HEK293T (cell line): ENCODE results near the gene STAT4.
A peak's percentile ranks its signal among the peaks of the same experiment; 100 is the strongest.

ENCODE experiments used
- CTCF ChIA-PET: fragments of 350-600 bp; formaldehyde crosslinking; extraction: SDS; loops from one replicate; lab custom pipeline; 2021; ENCODE audit warnings: antibody characterized with exemption, inconsistent platforms; lab: Yijun Ruan, JAX
- POLR2A ChIA-PET: fragments of 350-600 bp; formaldehyde crosslinking; extraction: SDS; loops from one replicate; lab custom pipeline; 2020; ENCODE audit warnings: antibody characterized with exemption, inconsistent platforms; lab: Yijun Ruan, JAX
- DNase-seq: peaks from one replicate; pipeline ENCODE4 v3.0.0; 2012; ENCODE audit warnings: mixed read lengths; ENCODE audit errors: extremely low spot score
- ARNT ChIP-seq: fragments of 450-650 bp; IDR thresholded peaks from 2 replicates; pipeline ENCODE4 v1.6.1; 2017; ENCODE audit warnings: mild to moderate bottlenecking
- BHLHE40 ChIP-seq: fragments of 450-650 bp; IDR thresholded peaks from 2 replicates; pipeline ENCODE4 v1.6.1; 2016; ENCODE audit warnings: mild to moderate bottlenecking, moderate library complexity, borderline replicate concordance
- CTBP1 ChIP-seq: fragments of 450-650 bp; IDR thresholded peaks from 2 replicates; pipeline ENCODE4 v1.6.1; 2016; ENCODE audit warnings: borderline replicate concordance
- ELF4 ChIP-seq: fragments of 450-650 bp; IDR thresholded peaks from 2 replicates; pipeline ENCODE4 v1.6.1; 2017; ENCODE audit warnings: antibody characterized with exemption
- FOXA1 ChIP-seq: fragments of 450-650 bp; IDR thresholded peaks from 2 replicates; pipeline ENCODE4 v1.6.1; 2016; ENCODE audit warnings: mild to moderate bottlenecking
- FOXK2 ChIP-seq: fragments of 450-650 bp; IDR thresholded peaks from 2 replicates; pipeline ENCODE4 v1.6.1; 2016; ENCODE audit warnings: mild to moderate bottlenecking
- FOXM1 ChIP-seq: fragments of 450-650 bp; IDR thresholded peaks from 2 replicates; pipeline ENCODE4 v1.6.1; 2017; ENCODE audit warnings: mild to moderate bottlenecking, borderline replicate concordance
- HDGF ChIP-seq: fragments of 450-650 bp; IDR thresholded peaks from 2 replicates; pipeline ENCODE4 v1.6.1; 2017; ENCODE audit warnings: antibody characterized with exemption, borderline replicate concordance
- L3MBTL2 ChIP-seq: fragments of 450-650 bp; conservative IDR thresholded peaks from 2 replicates; pipeline ENCODE4 v1.6.1; 2016; ENCODE audit warnings: mild to moderate bottlenecking
- LEF1 ChIP-seq: fragments of 450-650 bp; IDR thresholded peaks from 2 replicates; pipeline ENCODE4 v1.6.1; 2017; ENCODE audit warnings: mild to moderate bottlenecking, borderline replicate concordance
- NFRKB ChIP-seq: fragments of 450-650 bp; IDR thresholded peaks from 2 replicates; pipeline ENCODE4 v1.6.1; 2016; ENCODE audit warnings: mild to moderate bottlenecking, moderate library complexity
- SP1 ChIP-seq: fragments of 450-650 bp; IDR thresholded peaks from 2 replicates; pipeline ENCODE4 v1.6.1; 2017
- SUZ12 ChIP-seq: fragments of 450-650 bp; IDR thresholded peaks from 2 replicates; pipeline ENCODE4 v1.6.1; 2016; ENCODE audit warnings: mild to moderate bottlenecking
- TARDBP ChIP-seq: fragments of 450-650 bp; IDR thresholded peaks from 2 replicates; pipeline ENCODE4 v1.6.1; 2016
- ZNF384 ChIP-seq: fragments of 450-650 bp; IDR thresholded peaks from 2 replicates; pipeline ENCODE4 v1.6.1; 2016
- TF ChIP-seq, protein P1 (sequence below): fragments of 450-650 bp; IDR thresholded peaks from 2 replicates; pipeline ENCODE4 v1.6.1; 2016

Gene STAT4

GRCh38 chr2:191167766-191168165 is 17.0 kb upstream of the STAT4 start:
- TF ChIP-seq FOXK2, result no peak
- no peak for TF ChIP-seq BHLHE40
- no peak for TF ChIP-seq ELF4
- no peak for TF ChIP-seq FOXA1
- TF ChIP-seq SUZ12, result no peak
- TF ChIP-seq SP1, result no peak
- no peak for TF ChIP-seq HDGF
- TF ChIP-seq, protein P1, sequence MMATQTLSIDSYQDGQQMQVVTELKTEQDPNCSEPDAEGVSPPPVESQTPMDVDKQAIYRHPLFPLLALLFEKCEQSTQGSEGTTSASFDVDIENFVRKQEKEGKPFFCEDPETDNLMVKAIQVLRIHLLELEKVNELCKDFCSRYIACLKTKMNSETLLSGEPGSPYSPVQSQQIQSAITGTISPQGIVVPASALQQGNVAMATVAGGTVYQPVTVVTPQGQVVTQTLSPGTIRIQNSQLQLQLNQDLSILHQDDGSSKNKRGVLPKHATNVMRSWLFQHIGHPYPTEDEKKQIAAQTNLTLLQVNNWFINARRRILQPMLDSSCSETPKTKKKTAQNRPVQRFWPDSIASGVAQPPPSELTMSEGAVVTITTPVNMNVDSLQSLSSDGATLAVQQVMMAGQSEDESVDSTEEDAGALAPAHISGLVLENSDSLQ, result no peak
- no peak for TF ChIP-seq FOXM1
- no peak for TF ChIP-seq LEF1
- no peak for TF ChIP-seq TARDBP
- no peak for TF ChIP-seq CTBP1
- TF ChIP-seq ARNT, result no peak
- no peak for TF ChIP-seq NFRKB
- TF ChIP-seq L3MBTL2, result no peak
- TF ChIP-seq ZNF384, result no peak
- no peak for DNase-seq
- ChIA-PET CTCF (no interaction called here), POLR2A (no interaction called here)

DNA sequence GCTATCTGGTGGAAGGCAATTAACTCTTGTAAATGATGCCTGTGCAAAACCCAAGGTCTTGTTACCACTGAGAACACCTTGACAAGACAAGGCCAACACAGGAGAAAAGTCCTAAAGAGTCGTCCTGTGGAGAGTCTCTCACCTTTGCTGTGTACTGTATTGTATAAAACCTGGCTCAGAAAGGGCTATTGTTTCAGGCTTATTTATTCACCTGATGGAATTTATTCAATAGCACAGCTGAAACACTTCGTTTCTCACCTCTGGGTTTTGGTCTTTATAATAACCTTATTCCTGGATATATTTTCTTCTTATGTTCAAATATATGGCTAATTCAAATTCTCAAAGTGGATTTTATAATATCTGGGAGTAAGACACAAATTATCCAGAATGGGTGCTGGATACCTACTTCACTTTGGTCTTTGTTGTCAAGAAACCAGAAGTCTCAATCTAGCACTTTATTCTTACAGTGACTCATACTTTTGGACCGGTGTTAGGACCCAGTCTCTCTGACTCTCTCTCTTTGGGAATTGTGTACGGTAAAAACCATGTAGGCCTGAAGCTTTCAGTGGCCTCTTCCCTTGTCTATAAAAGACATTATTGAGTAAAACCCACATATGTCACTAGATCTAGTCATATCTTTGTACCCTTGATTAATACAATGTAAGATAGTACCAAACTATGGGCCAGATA is 16.1 kb upstream of the STAT4 start:
- ChIA-PET CTCF (interaction anchor here (1.1 to 2.8 kb wide), 3 partner anchors 11 to 353 kb away, joined by 4 to 17 read pairs (median 12); no protein-coding TSS in a partner anchor), POLR2A (interaction anchor here (1.1 kb wide), 1 partner anchor 114 kb away, joined by 3 read pairs; no protein-coding TSS in a partner anchor)
- DNase-seq, result no peak
- TF ChIP-seq TARDBP (no peak), ARNT (no peak), LEF1 (no peak), L3MBTL2 (no peak), BHLHE40 (no peak), FOXM1 (no peak), SUZ12 (no peak), HDGF (no peak), FOXK2 (no peak), CTBP1 (no peak), NFRKB (no peak), SP1 (no peak), FOXA1 (no peak), ELF4 (no peak), ZNF384 (no peak)
- TF ChIP-seq, protein P1, result no peak

GRCh38 chr2:191166111-191166755 is 15.4 kb upstream of the STAT4 start:
- DNase-seq, result peak; percentile 37
- TF ChIP-seq, protein P1, result peak; percentile 89
- TF ChIP-seq L3MBTL2, result no peak
- POLR2A ChIA-PET, result interaction anchor here (1.1 kb wide), 1 partner anchor 114 kb away, joined by 3 read pairs; no protein-coding TSS in a partner anchor
- CTCF ChIA-PET, result interaction anchor here (0.7 to 2.8 kb wide), 7 partner anchors 11 to 403 kb away, joined by 3 to 17 read pairs (median 4); no protein-coding TSS in a partner anchor

DNA sequence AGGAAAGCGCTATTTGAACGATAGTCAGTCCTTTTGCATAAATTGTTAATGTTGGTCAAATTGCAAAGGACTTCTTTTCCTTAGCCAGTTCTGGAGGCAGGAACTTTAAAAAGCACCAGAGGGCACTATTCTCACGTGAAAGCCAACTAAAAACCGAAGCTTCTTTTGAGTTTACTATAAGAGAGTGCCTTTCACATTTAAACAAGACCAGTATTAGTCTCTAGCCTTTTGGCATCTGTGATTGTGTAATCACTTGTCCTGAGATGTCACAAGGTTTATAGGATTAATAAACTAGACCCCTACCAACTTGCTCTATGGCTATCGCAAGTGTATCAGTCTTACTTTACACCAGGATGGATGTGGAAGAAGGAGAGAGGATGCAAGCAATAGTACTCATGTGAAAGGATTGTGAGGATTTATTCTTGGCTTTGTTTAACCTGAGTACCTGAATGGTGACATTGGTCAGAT is 14.4 kb upstream of the STAT4 start:
- TF ChIP-seq ELF4 (no peak), L3MBTL2 (no peak), HDGF (no peak), SP1 (no peak), ARNT (no peak), CTBP1 (no peak), ZNF384 (no peak), TARDBP (no peak)
- TF ChIP-seq, protein P1, result no peak
- ChIA-PET CTCF (interaction anchor here (0.6 to 2.8 kb wide), 9 partner anchors 8 to 854 kb away, joined by 3 to 17 read pairs (median 7); no protein-coding TSS in a partner anchor), POLR2A (no interaction called here)
- DNase-seq, result peak; percentile 45

DNA sequence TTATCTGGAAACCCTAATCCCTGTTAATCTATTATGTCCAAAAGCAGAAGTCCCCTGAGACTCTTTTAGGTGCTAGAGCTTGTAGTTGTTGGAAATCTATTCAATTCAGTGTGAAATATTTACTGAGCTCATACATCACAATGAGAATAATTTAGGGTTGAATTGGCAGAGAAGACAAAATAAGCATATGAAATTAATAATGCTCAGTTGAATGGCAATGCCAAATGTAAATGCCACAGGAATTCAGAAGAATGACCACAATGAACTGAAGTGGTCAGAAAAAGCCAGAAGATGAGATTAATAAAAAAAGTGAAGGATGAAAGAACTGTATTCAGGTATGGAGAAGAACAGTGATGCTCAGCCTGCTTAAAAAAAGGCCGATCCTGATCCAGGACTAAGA is 8.0 kb upstream of the STAT4 start:
- POLR2A ChIA-PET, result no interaction called here
- DNase-seq, result no peak
- CTCF ChIA-PET, result interaction anchor here (0.7 to 2.1 kb wide), 2 partner anchors 107 to 354 kb away, joined by 5 to 12 read pairs; no protein-coding TSS in a partner anchor
- no peak for TF ChIP-seq SP1
- TF ChIP-seq ELF4, result no peak
- TF ChIP-seq ARNT, result no peak
- no peak for TF ChIP-seq L3MBTL2
- TF ChIP-seq NFRKB, result no peak
- no peak for TF ChIP-seq ZNF384
- TF ChIP-seq CTBP1, result no peak
- TF ChIP-seq FOXM1, result no peak
- no peak for TF ChIP-seq SUZ12
- no peak for TF ChIP-seq BHLHE40
- no peak for TF ChIP-seq FOXK2
- TF ChIP-seq, protein P1, result no peak
- no peak for TF ChIP-seq HDGF
- TF ChIP-seq LEF1, result no peak
- no peak for TF ChIP-seq FOXA1
- no peak for TF ChIP-seq TARDBP
